GM23338 (cell line): ENCODE results near the gene USP48. TPM values are rescaled to one million over a fixed set of nuclear protein-coding genes. Genes with fewer than 3 reads are reported as not detected.

ENCODE experiments used
- ATAC-seq: fragments of 200-7000 bp; cut with Tn5 transposase; 3 replicates; pipeline ENCODE4 v1.9.1; 2020
- DNase-seq: peaks from one replicate; pipeline ENCODE4 v3.0.0-alpha.2; 2015; ENCODE audit warnings: low spot score
- H2AFZ ChIP-seq: fragments of 200-600 bp; sonication (generic); 2 replicates; pipeline ENCODE4 v1.8.0; 2016; ENCODE audit warnings: antibody characterized with exemption, mild to moderate bottlenecking, moderate library complexity
- H3F3A ChIP-seq: fragments of 200-600 bp; sonication (generic); replicated peaks from 2 replicates; pipeline ENCODE4 v1.8.0; 2017; ENCODE audit warnings: antibody characterized with exemption, mixed run types, low read depth
- H3K27ac ChIP-seq: fragments of 200-600 bp; sonication (generic); 2 replicates; pipeline ENCODE4 v1.6.1; 2016; ENCODE audit warnings: low read depth
- H3K27me3 ChIP-seq: fragments of 200-600 bp; sonication (generic); 2 replicates; pipeline ENCODE4 v1.8.0; 2016; ENCODE audit warnings: mild to moderate bottlenecking, mixed run types, moderate library complexity; ENCODE audit not compliant: insufficient read depth
- H3K36me3 ChIP-seq: fragments of 200-600 bp; sonication (generic); 2 replicates; pipeline ENCODE4 v1.8.0; 2016; ENCODE audit warnings: mild to moderate bottlenecking; ENCODE audit not compliant: insufficient read depth
- H3K4me1 ChIP-seq: fragments of 200-600 bp; sonication (generic); 2 replicates; pipeline ENCODE4 v1.8.0; 2016; ENCODE audit warnings: mild to moderate bottlenecking, moderate library complexity; ENCODE audit not compliant: insufficient read depth
- H3K4me2 ChIP-seq: fragments of 200-600 bp; sonication (generic); 2 replicates; pipeline ENCODE4 v1.7.1; 2017; ENCODE audit warnings: mixed run types
- H3K4me3 ChIP-seq: fragments of 200-600 bp; sonication (generic); 2 replicates; pipeline ENCODE4 v1.6.1; 2016; ENCODE audit warnings: mixed run types
- H3K79me2 ChIP-seq: fragments of 200-600 bp; sonication (generic); replicated peaks from 2 replicates; pipeline ENCODE4 v1.8.0; 2017; ENCODE audit warnings: mild to moderate bottlenecking; ENCODE audit not compliant: insufficient read depth
- H3K9me2 ChIP-seq: fragments of 200-600 bp; sonication (generic); 2 replicates; pipeline ENCODE4 v1.8.0; 2017; ENCODE audit not compliant: insufficient read depth
- H4K20me1 ChIP-seq: fragments of 200-600 bp; sonication (generic); replicated peaks from 2 replicates; pipeline ENCODE4 v1.8.0; 2017; ENCODE audit warnings: mild to moderate bottlenecking; ENCODE audit not compliant: insufficient read depth
- H3K27ac Mint-ChIP-seq: 2 replicates; pipeline ENCODE4 v1.8.0; 2020; ENCODE audit warnings: inconsistent platforms, mild to moderate bottlenecking, moderate library complexity, mixed read lengths
- H3K27me3 Mint-ChIP-seq: 3 replicates; pipeline ENCODE4 v1.8.0; 2022; ENCODE audit warnings: low read depth, mild to moderate bottlenecking, moderate library complexity, mixed read lengths, inconsistent platforms; ENCODE audit not compliant: insufficient read depth, poor library complexity
- H3K36me3 Mint-ChIP-seq: 3 replicates; pipeline ENCODE4 v1.8.0; 2021; ENCODE audit warnings: low read depth, mild to moderate bottlenecking, inconsistent platforms, moderate library complexity, mixed read lengths
- H3K4me1 Mint-ChIP-seq: 3 replicates; pipeline ENCODE4 v1.8.0; 2020; ENCODE audit warnings: mild to moderate bottlenecking, inconsistent platforms, mixed read lengths
- H3K4me3 Mint-ChIP-seq: 3 replicates; pipeline ENCODE4 v1.8.0; 2021; ENCODE audit warnings: moderate library complexity, mild to moderate bottlenecking, inconsistent platforms, mixed read lengths
- H3K9me3 Mint-ChIP-seq: 3 replicates; pipeline ENCODE4 v1.8.0; 2020; ENCODE audit warnings: moderate library complexity, mild to moderate bottlenecking, inconsistent platforms, mixed read lengths
- CREB1 ChIP-seq: fragments of 250-450 bp; sonication (Bioruptor Pico); IDR thresholded peaks from 2 replicates; pipeline ENCODE4 v1.5.0; 2020; ENCODE audit warnings: low read depth, mild to moderate bottlenecking, moderate library complexity
- JUNB ChIP-seq: IDR thresholded peaks from one replicate; pipeline ENCODE4 v1.6.1; 2016; ENCODE audit warnings: antibody characterized with exemption; ENCODE audit not compliant: unreplicated experiment
- NANOG ChIP-seq: IDR thresholded peaks from 2 replicates; pipeline ENCODE4 v1.6.1; 2016; ENCODE audit warnings: antibody characterized with exemption, borderline replicate concordance
- polyA plus RNA-seq: library from polyadenylated mRNA; unstranded; fragments of >200 nt; fragmentation: Nextera tagmentation; extraction: Ambion mirVana; gene quantifications from 2 replicates; pipeline ENCODE4 v1.2.1, GENCODE V29; 2016
- total RNA-seq: library from RNA; depleted of rRNA; stranded (reverse); fragments of >200 nt; shearing (Covaris generic); gene quantifications from 2 replicates; pipeline ENCODE4 v1.2.3, GENCODE V29; 2014
- TF ChIP-seq, protein P1 (sequence below): fragments of 250-450 bp; sonication (Bioruptor Pico); IDR thresholded peaks from 2 replicates; pipeline ENCODE4 v1.5.0; 2020; ENCODE audit warnings: mild to moderate bottlenecking, moderate library complexity
- TF ChIP-seq, protein P2 (sequence below), 2 experiments: fragments of 200-600 bp in 1 of 2; sonication (generic) in 1 of 2; conservative IDR thresholded peaks; 2 replicates each; pipeline versions ENCODE4 v1.5.1 to v1.6.1; 2016 to 2017; ENCODE audit warnings: antibody characterized with exemption in 2 of 2, low read depth in 2 of 2, mild to moderate bottlenecking in 2 of 2, moderate library complexity in 1 of 2

USP48 gene
- total and polyA plus RNA-seq, 2 experiments from 2014 or later, result 85.9 to 151 TPM

DNA sequence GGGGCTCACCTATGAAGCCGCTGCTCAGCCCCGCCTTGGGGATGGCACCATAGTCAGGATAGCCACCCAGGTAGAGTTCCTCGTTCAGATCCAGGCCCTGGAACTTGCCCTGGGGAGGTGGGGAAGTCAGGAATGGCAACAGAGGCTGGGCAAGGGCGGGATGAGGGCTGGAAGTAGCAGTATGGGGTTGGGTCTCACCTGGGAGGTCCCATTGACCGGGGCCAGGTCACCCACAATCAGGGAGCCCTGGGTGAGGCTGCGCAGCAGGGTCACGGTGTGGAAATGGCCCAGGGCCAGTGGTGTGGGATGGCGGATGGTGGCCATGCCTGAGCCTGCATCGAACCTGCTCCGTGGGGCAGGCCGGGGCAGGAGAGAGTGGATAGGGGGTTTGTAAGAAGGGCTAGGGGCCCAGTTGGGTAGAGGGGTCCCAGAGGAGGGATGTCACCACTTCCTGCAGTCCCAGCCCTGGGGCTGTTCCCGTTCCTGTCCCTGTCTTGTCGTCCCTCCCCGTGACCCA, 48.6 kb upstream of the USP48 start (continued):
- TF ChIP-seq, protein P1, sequence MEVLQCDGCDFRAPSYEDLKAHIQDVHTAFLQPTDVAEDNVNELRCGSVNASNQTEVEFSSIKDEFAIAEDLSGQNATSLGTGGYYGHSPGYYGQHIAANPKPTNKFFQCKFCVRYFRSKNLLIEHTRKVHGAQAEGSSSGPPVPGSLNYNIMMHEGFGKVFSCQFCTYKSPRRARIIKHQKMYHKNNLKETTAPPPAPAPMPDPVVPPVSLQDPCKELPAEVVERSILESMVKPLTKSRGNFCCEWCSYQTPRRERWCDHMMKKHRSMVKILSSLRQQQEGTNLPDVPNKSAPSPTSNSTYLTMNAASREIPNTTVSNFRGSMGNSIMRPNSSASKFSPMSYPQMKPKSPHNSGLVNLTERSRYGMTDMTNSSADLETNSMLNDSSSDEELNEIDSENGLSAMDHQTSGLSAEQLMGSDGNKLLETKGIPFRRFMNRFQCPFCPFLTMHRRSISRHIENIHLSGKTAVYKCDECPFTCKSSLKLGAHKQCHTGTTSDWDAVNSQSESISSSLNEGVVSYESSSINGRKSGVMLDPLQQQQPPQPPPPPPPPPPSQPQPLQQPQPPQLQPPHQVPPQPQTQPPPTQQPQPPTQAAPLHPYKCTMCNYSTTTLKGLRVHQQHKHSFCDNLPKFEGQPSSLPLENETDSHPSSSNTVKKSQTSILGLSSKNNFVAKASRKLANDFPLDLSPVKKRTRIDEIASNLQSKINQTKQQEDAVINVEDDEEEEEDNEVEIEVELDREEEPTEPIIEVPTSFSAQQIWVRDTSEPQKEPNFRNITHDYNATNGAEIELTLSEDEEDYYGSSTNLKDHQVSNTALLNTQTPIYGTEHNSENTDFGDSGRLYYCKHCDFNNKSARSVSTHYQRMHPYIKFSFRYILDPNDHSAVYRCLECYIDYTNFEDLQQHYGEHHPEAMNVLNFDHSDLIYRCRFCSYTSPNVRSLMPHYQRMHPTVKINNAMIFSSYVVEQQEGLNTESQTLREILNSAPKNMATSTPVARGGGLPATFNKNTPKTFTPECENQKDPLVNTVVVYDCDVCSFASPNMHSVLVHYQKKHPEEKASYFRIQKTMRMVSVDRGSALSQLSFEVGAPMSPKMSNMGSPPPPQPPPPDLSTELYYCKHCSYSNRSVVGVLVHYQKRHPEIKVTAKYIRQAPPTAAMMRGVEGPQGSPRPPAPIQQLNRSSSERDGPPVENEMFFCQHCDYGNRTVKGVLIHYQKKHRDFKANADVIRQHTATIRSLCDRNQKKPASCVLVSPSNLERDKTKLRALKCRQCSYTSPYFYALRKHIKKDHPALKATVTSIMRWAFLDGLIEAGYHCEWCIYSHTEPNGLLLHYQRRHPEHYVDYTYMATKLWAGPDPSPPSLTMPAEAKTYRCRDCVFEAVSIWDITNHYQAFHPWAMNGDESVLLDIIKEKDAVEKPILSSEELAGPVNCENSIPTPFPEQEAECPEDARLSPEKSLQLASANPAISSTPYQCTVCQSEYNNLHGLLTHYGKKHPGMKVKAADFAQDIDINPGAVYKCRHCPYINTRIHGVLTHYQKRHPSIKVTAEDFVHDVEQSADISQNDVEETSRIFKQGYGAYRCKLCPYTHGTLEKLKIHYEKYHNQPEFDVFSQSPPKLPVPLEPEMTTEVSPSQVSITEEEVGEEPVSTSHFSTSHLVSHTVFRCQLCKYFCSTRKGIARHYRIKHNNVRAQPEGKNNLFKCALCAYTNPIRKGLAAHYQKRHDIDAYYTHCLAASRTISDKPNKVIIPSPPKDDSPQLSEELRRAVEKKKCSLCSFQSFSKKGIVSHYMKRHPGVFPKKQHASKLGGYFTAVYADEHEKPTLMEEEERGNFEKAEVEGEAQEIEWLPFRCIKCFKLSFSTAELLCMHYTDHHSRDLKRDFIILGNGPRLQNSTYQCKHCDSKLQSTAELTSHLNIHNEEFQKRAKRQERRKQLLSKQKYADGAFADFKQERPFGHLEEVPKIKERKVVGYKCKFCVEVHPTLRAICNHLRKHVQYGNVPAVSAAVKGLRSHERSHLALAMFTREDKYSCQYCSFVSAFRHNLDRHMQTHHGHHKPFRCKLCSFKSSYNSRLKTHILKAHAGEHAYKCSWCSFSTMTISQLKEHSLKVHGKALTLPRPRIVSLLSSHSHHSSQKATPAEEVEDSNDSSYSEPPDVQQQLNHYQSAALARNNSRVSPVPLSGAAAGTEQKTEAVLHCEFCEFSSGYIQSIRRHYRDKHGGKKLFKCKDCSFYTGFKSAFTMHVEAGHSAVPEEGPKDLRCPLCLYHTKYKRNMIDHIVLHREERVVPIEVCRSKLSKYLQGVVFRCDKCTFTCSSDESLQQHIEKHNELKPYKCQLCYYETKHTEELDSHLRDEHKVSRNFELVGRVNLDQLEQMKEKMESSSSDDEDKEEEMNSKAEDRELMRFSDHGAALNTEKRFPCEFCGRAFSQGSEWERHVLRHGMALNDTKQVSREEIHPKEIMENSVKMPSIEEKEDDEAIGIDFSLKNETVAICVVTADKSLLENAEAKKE (CRISPR knock-in tag), result no peak
- no peak for TF ChIP-seq JUNB

DNA sequence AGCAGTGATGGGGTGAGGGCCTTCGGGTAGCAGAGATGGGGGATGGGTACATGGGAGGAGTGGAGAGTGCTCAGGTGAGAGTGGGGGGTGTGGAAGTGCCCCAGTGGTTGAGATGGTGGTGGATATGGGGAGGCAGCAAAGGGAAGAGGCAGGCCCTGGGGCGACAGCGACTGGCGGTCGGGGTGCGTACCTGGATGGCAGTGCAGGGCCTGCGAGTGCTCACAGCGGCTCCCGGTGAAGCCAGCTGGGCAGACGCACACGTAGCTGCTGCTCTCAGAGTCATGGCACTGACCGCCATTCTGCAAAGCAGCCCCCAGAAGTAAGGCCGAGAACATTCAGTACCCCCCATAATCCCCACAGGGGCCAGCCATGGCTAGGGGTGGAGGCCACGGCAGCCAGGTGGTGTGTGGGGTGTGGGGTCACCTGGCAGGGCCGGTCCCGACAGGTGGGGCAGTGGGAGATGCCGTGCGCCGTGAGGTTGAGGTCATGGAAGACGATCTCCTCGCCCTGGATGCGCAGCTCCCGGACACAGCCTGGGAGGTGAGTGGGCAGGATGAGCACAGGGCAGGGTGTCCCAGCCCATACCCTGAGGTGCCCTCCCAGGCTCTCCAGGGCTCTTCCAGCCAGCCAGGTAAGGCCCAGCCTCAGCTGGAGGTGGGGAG, 48.0 kb upstream of the USP48 start:
- Histone ChIP-seq H3K79me2 (no peaks in the 10 kb centered on the region), H3F3A (no peaks in the 10 kb centered on the region), H3K4me3 (no peak overlapping the region), H3K4me2 (no peak overlapping the region), H4K20me1 (no peaks in the 10 kb centered on the region), H3K9me2 (no peaks in the 10 kb centered on the region), H3K36me3 (peaks cover 6% of the 10 kb centered on the region), H3K4me1 (no peaks in the 10 kb centered on the region), H3K27me3 (no peaks in the 10 kb centered on the region), H3K27ac (no peak overlapping the region), H2AFZ (no peak overlapping the region)
- Mint-ChIP-seq H3K4me3 (no peak overlapping the region), H3K9me3 (peaks cover 15% of the 10 kb centered on the region), H3K36me3 (peaks cover 62% of the 10 kb centered on the region), H3K27me3 (peaks cover 4% of the 10 kb centered on the region), H3K4me1 (no peaks in the 10 kb centered on the region; the same call in 2 of the 3 replicates), H3K27ac (no peak overlapping the region)
- DNase-seq (no peak), ATAC-seq (no peak)
- TF ChIP-seq NANOG, result no peak

DNA sequence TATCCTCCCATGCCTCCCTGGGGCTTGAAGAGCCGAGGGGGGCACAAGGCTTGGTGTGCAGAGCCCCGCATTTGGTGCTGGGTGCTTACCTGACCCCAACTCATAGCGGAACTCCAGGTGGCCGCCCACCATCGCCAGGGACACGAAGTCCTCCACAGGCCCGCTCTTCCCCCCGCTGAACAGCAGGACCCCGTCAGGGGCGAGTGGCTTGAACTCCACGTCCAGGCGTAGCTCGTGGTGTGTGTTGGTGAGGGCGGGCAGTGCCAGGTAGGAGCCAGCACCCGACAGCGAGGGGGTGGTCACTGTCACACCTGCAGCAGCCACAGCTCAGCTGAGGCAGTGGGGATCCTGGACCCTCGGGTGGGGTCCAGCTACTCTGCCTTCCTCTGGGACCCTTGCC, 46.3 kb upstream of the USP48 start:
- Mint-ChIP-seq H3K27me3 (peaks cover 4% of the 10 kb centered on the region), H3K4me3 (no peak overlapping the region), H3K9me3 (peaks cover 5% of the 10 kb centered on the region), H3K4me1 (no peaks in the 10 kb centered on the region; the same call in 2 of the 3 replicates), H3K36me3 (peaks cover 50% of the 10 kb centered on the region), H3K27ac (no peak overlapping the region)
- Histone ChIP-seq H3K9me2 (no peaks in the 10 kb centered on the region), H3K27ac (no peak overlapping the region), H4K20me1 (no peaks in the 10 kb centered on the region), H2AFZ (no peak overlapping the region), H3K4me3 (no peak overlapping the region), H3K27me3 (no peaks in the 10 kb centered on the region), H3F3A (no peaks in the 10 kb centered on the region), H3K79me2 (no peaks in the 10 kb centered on the region), H3K4me2 (no peak overlapping the region), H3K4me1 (no peaks in the 10 kb centered on the region), H3K36me3 (no peaks in the 10 kb centered on the region; the same call in none of the 2 replicates)
- no peak for DNase-seq
- no peak for ATAC-seq
- TF ChIP-seq CREB1 (CRISPR knock-in tag) (no peak), JUNB (no peak), NANOG (no peak)
- TF ChIP-seq, protein P2, sequence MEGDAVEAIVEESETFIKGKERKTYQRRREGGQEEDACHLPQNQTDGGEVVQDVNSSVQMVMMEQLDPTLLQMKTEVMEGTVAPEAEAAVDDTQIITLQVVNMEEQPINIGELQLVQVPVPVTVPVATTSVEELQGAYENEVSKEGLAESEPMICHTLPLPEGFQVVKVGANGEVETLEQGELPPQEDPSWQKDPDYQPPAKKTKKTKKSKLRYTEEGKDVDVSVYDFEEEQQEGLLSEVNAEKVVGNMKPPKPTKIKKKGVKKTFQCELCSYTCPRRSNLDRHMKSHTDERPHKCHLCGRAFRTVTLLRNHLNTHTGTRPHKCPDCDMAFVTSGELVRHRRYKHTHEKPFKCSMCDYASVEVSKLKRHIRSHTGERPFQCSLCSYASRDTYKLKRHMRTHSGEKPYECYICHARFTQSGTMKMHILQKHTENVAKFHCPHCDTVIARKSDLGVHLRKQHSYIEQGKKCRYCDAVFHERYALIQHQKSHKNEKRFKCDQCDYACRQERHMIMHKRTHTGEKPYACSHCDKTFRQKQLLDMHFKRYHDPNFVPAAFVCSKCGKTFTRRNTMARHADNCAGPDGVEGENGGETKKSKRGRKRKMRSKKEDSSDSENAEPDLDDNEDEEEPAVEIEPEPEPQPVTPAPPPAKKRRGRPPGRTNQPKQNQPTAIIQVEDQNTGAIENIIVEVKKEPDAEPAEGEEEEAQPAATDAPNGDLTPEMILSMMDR (conservative IDR thresholded peaks at IDR 0.05; ENCODE audit: low read depth in 2 of 2), result no peak
